Measurements from ENCODE around the gene STX7.

The STX7 gene

DNA sequence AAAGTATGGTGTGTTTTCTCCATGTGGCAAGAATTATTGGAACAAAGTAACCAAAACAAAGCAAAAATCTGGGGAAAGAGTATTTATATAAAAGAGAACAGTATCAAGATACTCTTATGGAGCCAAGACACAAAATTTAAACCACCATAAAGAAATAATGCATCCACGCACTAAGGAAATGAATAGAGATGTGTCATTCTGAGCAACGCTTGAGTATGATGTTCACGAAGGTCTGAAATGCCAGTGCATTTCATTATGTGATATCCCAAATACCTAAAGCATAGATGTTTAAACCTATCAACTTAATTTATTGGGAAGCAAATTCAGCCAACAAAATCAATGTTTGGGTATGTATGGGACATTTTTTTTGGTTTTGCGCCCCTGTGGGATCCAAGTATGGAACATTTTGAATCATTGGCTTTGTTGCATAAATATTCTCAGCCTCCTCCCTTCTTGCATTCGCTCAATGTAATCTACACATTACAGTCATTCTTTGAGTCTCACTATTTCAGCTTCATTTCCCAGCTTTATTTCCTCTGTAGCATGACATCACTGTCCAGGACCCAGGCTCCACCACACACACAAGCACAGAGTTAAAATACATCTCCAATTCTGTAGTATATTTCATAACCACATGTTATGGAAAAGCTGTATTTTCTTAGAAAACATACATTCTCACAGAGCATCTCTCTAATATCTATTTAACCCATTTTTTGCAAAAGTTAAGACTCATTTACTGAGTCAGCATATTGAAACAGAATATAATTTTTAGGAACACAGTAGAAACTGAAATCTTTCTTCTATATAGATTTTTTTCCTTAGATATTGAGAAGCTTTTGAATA lies 100.0 kb downstream of the STX7 start:
- peak in 1 of 2 experiments; percentile 56 for DNase-seq (ENCODE audit: low read depth in 2 of 2)

DNA sequence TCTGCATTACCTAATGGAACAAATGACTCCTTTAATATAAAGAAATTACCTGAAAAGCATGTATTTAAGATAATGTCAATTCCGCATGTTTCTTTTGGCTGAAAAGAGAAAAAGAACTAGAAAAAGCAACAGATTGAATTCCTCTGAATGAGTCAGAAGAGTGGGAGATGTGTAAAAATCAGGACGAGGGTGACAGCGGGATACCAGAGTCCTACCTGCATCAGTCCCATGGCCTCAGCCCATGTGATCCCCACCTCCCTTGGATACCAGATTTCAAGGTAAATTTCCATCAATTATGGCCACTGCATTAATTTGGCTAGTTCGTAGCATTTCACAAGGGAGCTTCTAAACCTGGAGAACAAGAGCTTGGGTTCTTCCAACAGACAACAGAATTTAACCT lies 101.6 kb downstream of the STX7 start:
- DNase-seq (ENCODE audit: low read depth in 2 of 2), result no peak

DNA sequence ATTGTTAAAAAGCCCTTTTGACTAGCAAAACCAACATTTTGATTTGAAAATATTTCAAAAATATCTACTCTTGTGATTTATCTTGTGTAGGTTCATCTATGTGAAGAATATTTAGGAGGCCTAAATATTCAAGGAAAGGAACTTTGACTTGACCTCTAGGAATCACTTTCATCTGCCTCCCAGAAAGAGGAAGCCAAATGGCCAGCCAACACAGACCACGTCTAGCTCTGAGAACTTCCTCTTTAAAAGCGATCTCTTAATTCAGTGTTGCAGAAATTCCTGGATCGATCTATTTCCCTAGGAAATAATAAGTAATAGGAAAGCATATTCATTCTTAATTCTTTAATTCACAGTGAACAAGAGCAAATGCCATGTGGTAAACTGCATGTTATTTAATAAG lies 102.1 kb downstream of the STX7 start:
- DNase-seq (ENCODE audit: low read depth in 2 of 2), result no peak

DNA sequence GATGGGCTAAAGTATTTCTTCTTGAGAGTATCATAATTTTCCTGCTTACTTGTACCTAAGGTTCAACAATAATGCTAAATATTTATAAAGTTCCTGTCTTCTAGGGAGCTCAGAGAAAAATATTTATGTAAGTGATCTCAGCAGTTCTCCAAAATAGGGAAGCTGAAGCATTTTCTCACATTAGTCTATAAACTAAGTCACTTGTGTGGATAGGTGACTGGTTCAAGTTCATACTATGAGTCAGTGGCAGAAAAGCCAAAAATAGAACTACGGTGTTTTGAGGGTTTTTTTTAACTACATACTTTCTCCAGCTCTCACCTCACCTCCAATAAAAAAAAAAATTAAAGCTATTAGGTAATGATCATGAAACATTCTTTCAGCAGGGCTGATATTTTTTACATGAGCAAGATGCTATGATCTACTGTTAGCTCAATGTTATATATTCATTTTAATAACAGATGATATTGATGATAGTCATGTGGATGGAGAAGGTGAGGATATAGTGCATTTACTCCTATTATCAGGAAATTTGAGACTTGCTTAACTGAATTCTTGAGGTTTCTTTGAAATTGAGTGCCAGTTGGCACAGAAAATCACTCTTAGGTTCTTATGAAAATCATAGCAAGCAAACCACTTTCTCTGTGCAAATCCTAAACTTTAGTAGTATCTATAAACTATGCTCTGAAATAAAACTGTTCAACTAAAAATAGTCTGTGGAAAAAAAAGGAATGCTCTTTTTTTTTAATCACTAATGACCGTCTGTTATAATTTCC lies 107.6 kb downstream of the STX7 start:
- DNase-seq (ENCODE audit: low read depth in 2 of 2), result no peak

DNA sequence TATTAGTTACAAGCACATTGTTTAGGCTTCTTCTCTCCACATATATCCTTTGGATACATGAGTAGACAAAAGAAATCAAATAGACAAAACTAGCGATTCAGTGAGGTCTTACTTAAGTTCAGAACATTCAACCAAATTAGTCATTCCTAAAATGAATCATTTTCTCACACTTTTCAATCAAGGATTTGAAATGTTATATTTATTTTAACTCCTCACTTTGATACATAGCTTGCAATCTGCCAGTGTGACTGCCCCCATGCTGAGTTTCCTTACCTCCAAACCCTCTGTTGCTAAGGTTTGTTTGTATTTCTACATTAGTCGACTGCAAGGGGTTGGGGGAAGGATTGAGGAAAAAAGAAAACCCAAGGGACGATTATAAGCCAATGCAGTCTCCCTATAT lies 108.2 kb downstream of the STX7 start:
- no peak for DNase-seq (ENCODE audit: low read depth in 2 of 2)

DNA sequence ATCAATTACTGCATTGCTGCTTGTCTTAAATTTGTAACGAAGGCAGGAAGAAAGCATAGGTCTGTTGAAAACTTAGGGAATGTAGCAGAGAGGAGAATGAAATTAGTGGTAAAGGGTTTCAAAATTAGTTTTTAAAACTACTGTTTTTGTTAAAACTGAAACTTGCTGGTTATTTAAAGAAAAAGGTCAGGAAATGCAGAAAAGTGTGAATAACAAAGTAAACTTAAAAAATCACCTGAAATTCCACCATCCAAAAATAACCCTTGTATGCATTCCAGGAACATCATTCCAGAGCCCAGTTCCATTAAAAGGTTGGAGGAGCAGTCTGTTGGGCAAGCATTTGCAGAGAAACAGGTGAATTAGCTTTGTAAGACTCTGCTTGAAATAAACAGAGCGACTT lies 108.6 kb downstream of the STX7 start:
- DNase-seq (ENCODE audit: low read depth in 2 of 2), result no peak

DNA sequence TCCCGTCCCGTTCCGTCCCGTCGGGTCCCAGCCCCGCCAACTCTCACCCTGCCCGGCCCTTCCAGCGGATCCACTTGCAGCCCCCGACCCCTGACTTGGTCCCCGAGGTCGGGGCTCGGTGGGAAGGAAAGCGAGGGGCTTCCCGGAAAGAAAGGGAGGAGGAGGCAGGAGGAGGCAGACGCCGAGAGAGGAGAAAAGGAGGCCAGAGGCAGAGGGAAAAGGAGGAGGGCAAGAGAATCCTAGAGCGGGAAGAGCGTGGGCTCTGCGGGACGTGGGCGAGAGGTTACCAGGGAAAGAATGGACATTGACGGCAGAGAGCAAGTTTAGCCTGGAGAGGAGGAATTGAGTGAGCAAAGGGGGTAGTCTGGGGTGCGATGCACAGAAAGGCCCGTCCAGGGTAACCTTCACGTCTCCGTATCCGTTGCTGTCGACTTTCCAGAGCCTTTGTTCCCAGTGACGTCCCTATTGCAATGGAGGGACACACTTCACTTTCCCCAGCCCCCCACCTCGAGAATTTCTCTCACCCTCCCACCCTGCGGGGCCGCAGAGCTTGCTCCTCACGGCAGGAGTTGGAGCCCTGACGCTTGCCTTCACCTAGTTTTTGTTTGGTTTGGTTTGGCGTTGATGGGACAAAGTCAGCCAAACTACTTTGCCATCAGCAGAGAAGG lies 111.2 kb downstream of the STX7 start:
- no peak for DNase-seq (ENCODE audit: low read depth in 2 of 2)

DNA sequence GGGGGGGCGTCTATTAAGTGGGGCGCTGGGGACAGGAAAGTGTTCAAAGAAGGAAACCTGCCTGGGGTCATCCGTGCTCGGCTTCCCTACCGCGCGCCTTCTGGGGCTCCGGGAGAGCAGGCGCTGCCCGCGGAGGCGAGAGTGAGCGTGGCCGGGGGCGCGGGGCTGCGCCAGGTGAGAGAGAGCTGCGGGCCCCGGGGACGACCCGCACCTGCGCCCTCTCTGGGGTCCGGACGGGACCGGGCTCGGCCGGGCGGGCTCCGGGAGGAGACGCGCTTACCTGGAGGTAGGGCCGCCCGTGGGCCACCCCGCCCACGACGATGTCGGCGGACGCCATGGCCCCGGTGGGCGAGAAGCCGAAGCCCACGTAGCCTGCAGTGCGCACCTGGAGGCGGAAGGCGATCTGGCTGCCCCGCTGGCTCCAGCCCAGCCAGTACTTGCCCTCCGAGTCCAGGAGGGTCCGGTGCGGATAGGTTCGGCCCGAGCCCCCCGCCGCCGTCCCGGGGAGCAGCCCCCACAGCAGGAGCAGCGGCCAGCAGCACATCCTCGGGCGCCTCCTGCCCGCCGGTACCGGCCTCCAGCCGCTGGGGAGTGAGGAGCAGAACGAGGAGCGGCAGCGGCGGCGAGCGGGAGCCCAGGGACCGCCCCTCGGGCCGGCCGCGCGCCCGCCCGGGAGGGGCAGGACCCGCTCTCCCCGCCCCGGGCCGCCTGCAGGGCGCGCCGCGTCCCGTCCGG lies 111.9 kb downstream of the STX7 start, which contains the start of gene MOXD1:
Gene MOXD1 (minus strand): TSS at position 593 of the 735 bp plus-strand sequence. CDS start 49 bp downstream, at position 544.
- no peak for DNase-seq (ENCODE audit: low read depth in 2 of 2)

DNA sequence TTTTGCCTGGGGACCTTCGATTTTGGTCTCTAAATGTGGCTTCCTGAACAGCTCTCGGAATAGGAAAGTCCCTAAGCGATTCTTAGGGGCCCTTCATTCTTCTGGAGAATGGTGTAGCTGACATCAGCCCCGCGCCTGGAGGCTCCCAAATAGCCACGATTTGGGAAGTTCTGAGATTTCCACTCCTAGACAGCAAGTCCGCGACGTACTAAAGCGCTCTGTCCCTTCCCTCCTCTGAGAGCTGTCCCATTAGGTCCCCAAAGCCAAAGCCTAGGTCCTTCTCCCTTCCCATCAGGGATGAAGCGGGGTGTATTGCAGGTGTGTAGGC lies 112.4 kb downstream of the STX7 start:
- no peak for DNase-seq (ENCODE audit: low read depth in 2 of 2)

DNA sequence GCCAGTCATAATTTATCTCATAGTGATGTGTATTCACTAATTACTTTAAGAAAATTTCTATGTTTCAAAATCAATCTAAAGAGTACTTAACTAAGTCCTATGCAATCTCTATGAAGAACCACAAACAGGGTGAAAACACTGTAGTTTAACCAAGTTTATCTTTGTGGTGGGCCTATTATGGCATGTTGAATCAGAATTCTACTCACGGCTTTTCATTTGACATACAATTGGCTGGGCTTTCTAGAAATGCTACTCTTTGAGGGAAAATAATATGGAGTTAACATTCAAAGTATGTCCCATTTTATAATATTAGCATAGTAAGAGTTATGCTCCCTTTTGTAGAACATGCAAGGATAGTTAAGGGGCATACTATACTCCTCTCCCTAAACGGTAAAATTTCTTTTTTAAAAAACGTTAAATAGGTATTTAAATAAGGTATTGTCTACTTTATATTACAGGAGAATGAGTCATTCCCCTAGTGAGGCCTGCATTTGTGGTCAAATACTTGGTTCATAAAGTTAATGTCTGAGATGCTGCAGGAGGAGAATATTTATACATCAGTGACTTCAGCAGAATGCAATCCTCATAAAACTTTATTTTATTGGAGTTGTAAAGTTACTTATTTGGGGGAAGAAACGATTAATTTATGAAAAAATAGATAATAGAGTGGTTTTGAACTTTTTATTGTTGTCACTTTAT lies 113.4 kb downstream of the STX7 start:
- DNase-seq (ENCODE audit: low read depth in 2 of 2), result peak in 1 of 2 experiments; percentile 67

Measured in fibroblast of skin of left quadriceps (primary cell).